NCI-H82 treated with DMSO at 0.1 percent for 48 hours (cell line): ENCODE measurements around the gene TUBB3.
"Not testable (repeated sequence)": the region's sequence is repeated elsewhere in the genome, so short reads cannot be mapped to it uniquely, and the experiment has no call there.

Experiments used
- DNase-seq: peaks from one replicate; lab custom pipeline; 2025; ENCODE audit not compliant: unreplicated experiment; lab: John Stamatoyannopoulos, UW

The TUBB3 gene

DNA sequence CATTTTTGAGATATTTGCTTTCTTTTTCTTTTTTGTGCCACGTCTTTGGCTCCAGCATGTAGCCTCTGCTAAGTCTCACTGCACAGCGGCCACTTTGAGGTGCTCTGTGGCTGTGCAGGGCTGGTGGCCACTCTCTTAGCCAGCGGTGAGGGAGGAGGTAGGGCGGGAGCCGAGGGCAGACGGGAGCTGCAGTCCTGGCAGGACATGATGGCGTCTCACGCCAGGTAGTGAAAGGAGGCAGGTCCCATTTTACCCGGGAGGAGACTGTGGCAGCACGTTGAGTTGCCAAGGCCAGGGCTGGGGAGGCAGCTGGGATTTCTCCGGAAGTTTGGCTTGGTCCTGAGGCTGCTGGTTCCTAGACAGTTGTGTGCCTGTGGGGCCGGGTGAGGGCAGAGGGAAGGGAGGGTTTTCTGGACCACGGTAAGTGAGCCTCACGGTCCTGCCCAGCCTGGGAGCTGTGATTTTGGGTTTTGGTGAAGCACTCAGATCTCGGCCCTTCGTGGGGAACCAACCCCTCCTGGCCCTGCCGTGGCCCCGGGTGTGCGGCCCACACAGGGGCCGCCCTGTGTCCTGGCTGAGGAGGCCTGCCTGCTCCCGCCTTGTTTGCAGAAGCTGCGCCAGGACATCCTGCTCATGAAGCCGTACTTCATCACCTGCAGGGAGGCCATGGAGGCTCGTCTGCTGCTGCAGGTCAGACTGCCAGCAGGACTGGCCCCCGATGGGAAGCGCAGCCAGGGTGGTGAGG lies 39.8 kb downstream of the TUBB3 start:
- no peak for DNase-seq

DNA sequence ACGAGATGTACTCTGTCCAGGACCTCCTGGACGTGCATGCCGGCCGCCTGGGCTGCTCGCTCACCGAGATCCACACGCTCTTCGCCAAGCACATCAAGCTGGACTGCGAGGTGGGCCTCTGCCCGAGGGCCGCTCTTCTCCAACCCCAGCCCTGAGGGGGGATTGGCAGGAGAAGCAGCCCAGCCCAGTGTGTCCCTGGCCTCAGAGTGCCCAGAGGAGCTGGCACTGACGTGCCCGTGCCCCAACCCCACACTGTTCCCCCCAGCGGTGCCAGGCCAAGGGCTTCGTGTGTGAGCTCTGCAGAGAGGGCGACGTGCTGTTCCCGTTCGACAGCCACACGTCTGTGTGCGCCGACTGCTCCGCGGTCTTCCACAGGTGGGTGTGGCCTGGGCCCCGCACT lies 41.1 kb downstream of the TUBB3 start:
- no peak for DNase-seq

- DNase-seq, result no peak
Measured at GRCh38 chr16:89965447-89966225, 42.5 kb downstream of the TUBB3 start.

- no peak for DNase-seq
Measured at GRCh38 chr16:89966756-89967155, 43.6 kb downstream of the TUBB3 start.

DNA sequence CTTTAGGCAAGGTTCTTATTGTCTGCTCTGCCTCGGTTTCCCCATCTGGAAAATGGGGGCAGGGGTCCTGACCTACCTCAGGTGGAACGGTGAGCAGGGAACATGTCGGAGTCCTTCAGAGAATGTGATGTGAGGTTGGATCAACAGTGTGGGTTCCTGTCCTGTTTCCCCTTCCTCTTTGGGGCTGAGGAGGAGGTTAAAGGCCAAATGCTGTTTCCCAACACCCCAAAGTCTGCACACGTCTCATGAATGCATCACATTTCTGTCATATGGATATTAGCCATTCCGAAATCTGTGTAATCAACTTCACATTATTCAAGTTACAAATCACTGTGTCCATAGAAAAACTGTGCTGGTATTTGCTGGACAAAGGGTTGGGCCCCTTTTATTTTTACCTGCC lies 44.3 kb downstream of the TUBB3 start:
- DNase-seq, result not testable (repeated sequence)

GRCh38 chr16:89968074-89968473 lies 44.9 kb downstream of the TUBB3 start:
- DNase-seq, result not testable (repeated sequence)

- no peak for DNase-seq
Measured at GRCh38 chr16:89969741-89970410, 46.7 kb downstream of the TUBB3 start.

- no peak for DNase-seq
Measured at GRCh38 chr16:89971495-89972243, 48.5 kb downstream of the TUBB3 start.

DNA sequence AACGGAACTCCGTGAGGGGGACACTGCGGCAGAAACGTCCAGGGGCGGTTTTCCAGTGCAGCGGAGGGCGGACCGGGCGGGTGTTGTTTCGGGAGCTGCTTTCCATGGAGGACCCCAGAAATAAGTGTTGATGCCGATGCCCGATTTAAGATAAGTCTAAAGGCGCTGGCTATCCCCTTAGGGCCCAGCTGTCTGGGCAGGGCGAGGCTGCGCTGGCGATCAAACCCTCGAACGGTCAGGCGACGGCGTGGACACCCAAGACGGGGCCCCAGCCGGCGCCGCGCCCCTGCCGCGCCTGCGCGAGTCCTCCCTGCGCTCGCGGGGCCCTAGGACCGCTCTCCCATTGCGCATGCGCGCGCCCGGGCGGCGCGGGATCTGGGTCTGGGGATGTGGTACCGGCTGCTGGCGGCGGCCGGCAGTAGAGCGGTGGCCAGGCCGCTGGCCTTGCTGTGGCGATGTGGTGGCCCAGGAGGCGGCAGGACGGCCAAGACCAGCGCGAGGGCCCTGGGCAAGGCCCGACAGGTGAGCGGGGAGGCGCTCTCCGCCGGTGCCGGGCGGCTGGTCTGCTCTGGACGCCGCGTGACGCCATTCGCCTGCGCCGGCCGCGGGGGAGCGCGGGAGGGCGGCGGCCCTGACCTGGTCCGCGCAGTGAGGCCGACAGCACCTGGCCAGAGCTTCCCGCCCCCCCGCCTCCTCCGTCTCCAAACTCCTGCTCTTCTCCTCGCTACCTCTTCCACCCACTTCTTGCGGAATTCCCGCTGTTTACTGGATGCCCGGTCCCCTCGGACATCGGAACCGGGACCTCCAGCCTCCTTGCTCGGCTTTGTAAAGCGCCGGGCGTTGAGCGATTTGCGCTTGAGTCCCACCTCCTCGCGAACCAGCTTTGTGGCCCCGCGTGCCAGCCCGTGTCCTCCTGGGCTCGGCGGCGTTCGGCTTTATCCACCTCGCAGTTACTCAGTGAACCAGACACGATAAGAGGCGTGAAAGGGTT lies 49.4 kb downstream of the TUBB3 start:
- peak; percentile 62 for DNase-seq

GRCh38 chr16:89973235-89973634 lies 50.1 kb downstream of the TUBB3 start:
- DNase-seq, result no peak

GRCh38 chr16:89973654-89974335 lies 50.7 kb downstream of the TUBB3 start:
- DNase-seq, result no peak

- no peak for DNase-seq
Measured at GRCh38 chr16:89974870-89975269, 51.7 kb downstream of the TUBB3 start.

DNA sequence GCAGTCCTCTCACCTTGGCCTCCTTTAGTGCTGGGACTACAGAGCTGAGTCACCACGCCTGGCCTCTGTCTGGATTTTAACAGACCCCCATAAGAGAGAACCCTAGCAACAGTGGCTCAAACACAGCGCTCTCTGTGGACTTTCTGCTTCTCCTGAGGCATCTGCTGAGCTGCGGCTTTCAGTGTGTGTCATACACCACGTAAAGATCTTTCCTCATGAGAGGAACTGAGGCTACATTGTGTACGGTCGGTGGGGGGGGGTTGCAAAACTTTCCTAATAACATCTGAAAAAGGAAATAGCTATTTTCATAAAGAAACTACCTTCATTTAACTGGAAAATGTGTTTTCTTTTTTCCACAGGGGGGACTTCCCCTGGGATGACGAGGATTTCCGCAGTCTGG lies 58.3 kb downstream of the TUBB3 start:
- no peak for DNase-seq

DNA sequence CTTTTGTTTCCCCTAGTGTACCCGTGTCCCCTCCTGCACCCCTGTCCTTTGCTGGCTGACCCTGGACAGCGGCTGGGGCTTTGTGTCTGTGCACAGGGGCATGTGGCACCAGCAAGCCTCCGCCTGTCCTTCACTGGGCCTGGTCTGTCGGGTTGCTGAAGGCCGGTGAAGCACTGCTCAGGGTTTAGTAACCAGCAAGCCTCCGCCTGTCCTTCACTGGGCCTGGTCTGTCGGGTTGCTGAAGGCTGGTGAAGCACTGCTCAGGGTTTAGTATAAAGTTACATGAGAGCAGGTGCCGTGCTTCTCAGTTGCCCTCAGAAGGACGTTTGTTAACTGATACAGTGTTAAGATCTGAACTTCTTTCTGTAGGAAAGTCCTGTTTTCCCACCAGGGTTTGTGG lies 59.2 kb downstream of the TUBB3 start:
- DNase-seq, result no peak

GRCh38 chr16:89983536-89983935 lies 60.4 kb downstream of the TUBB3 start:
- no peak for DNase-seq

GRCh38 chr16:89984216-89984615 lies 61.1 kb downstream of the TUBB3 start:
- DNase-seq, result no peak

- no peak for DNase-seq
Measured at GRCh38 chr16:89985219-89985618, 62.1 kb downstream of the TUBB3 start.
